Breast epithelium (tissue), 4 donors: Measurements from ENCODE around the gene PLAAT3. TPM values are rescaled to one million over a fixed set of nuclear protein-coding genes. Genes with fewer than 3 reads are reported as not detected.
A peak's percentile ranks its signal among the peaks of the same experiment; 100 is the strongest.

ENCODE experiments used
- DNase-seq, 2 donors: peaks; one replicate each; pipeline ENCODE4 v3.0.0-alpha.2; 2019; ENCODE audit warnings: low spot score in 2 of 2
- H3K27ac ChIP-seq, 2 donors: fragments of 200-600 bp; sonication (generic) in 1 of 2; one replicate each; pipeline ENCODE4 v1.5.1; 2016 to 2019; ENCODE audit warnings: mild to moderate bottlenecking in 1 of 2
- H3K27me3 ChIP-seq, 2 donors: fragments of 200-600 bp; sonication (generic) in 1 of 2; one replicate each; pipeline versions ENCODE4 v1.5.1 to v1.6.0; 2017 to 2019; ENCODE audit warnings: control low read depth in 1 of 2, mild to moderate bottlenecking in 1 of 2
- H3K36me3 ChIP-seq: fragments of 200-600 bp; one replicate; pipeline ENCODE4 v1.5.1; 2019
- H3K4me1 ChIP-seq, 2 donors: fragments of 200-600 bp; sonication (generic); one replicate each; pipeline ENCODE4 v1.5.1; 2016 to 2019; ENCODE audit warnings: control low read depth in 1 of 2
- H3K4me3 ChIP-seq, 3 donors: fragments of 200-600 bp; sonication (generic); 1 replicate in 2 of 3; 2 replicates in 1 of 3; pipeline ENCODE4 v1.5.1; 2016 to 2019; ENCODE audit warnings: mild to moderate bottlenecking in 3 of 3, moderate library complexity in 2 of 3
- H3K9me3 ChIP-seq, 2 donors: fragments of 200-600 bp; sonication (generic) in 1 of 2; one replicate each; pipeline ENCODE4 v1.5.1; 2016 to 2019; ENCODE audit warnings: control low read depth in 1 of 2
- CTCF ChIP-seq, 3 donors: fragments of 450-650 bp; IDR thresholded peaks; one replicate each; pipeline ENCODE4 v1.5.1; 2016 to 2017; ENCODE audit warnings: antibody characterized with exemption in 3 of 3, mild to moderate bottlenecking in 3 of 3, moderate library complexity in 3 of 3
- POLR2A ChIP-seq: fragments of 450-650 bp; IDR thresholded peaks from one replicate; pipeline ENCODE4 v1.6.1; 2016; ENCODE audit warnings: antibody characterized with exemption, mild to moderate bottlenecking, moderate library complexity
- POLR2AphosphoS5 ChIP-seq, 3 donors: sonication (generic); formaldehyde crosslinking; IDR thresholded peaks; one replicate each; pipeline ENCODE4 v1.6.1; 2017; ENCODE audit warnings: antibody characterized with exemption in 3 of 3
- intact Hi-C: fragments of 100-400 bp; cut with DNase I; formaldehyde crosslinking; loops from one replicate; pipeline ENCODE4 v1.15.1; 2023; ENCODE audit warnings: low total_unique reads
- total RNA-seq, 3 donors: library from RNA; depleted of rRNA; stranded (reverse); fragments of >200 nt; gene quantifications; one replicate each; pipeline ENCODE4 v1.1.0, GENCODE V29; 2016

Gene PLAAT3
- total RNA-seq, 3 donors from 2014 or later = 128 to 527 (median 204) TPM

- Histone ChIP-seq H3K27ac (peak within 1 kb of the TSS; percentile 95), H3K36me3 (no peaks in the 10 kb centered on the region), H3K9me3 (no peaks in the 10 kb centered on the region), H3K4me1 (peaks cover 28 to 54% of the 10 kb centered on the region in 2 donors), H3K27me3 (no peaks in the 10 kb centered on the region), H3K4me3 (peak within 1 kb of the TSS; percentile 39 to 68 (median 54))
- intact Hi-C loops = no loop called here
- no peak for TF ChIP-seq POLR2A
- TF ChIP-seq CTCF (IDR thresholded peaks at IDR 0.05) = no peak
- no peak for TF ChIP-seq POLR2AphosphoS5 (IDR thresholded peaks at IDR 0.05)
- no peak for DNase-seq
Measured at GRCh38 chr11:63536669-63537292, 77.5 kb downstream of the PLAAT3 start, which contains the start of gene PLAAT4. Gene PLAAT4 (plus strand): TSS chr11:63536808. CDS start chr11:63536869, 61 bp downstream.

GRCh38 chr11:63535734-63536133, 78.5 kb downstream of the PLAAT3 start:
- no peak for TF ChIP-seq CTCF (IDR thresholded peaks at IDR 0.05)
- TF ChIP-seq POLR2AphosphoS5 (IDR thresholded peaks at IDR 0.05) = no peak
- Histone ChIP-seq H3K4me1 (peaks cover 29 to 54% of the 10 kb centered on the region in 2 donors), H3K27me3 (no peaks in the 10 kb centered on the region), H3K9me3 (no peaks in the 10 kb centered on the region), H3K27ac (peak overlapping the region; percentile 95), H3K36me3 (no peaks in the 10 kb centered on the region), H3K4me3 (no peak overlapping the region)
- intact Hi-C loops = no loop called here
- no peak for DNase-seq

GRCh38 chr11:63534895-63535461, 79.3 kb downstream of the PLAAT3 start:
- no peak for DNase-seq
- intact Hi-C loops = no loop called here
- H3K9me3 ChIP-seq = no peaks in the 10 kb centered on the region
- peaks cover 29 to 54% of the 10 kb centered on the region in 2 donors for H3K4me1 ChIP-seq
- no peak overlapping the region for H3K4me3 ChIP-seq
- peak overlapping the region; percentile 95 for H3K27ac ChIP-seq
- H3K27me3 ChIP-seq = no peaks in the 10 kb centered on the region
- no peak for TF ChIP-seq POLR2AphosphoS5 (IDR thresholded peaks at IDR 0.05)
- TF ChIP-seq POLR2A = no peak
- no peak for TF ChIP-seq CTCF (IDR thresholded peaks at IDR 0.05)
- H3K36me3 ChIP-seq = no peaks in the 10 kb centered on the region

- intact Hi-C loops = no loop called here
- TF ChIP-seq POLR2A (no peak), POLR2AphosphoS5 (IDR thresholded peaks at IDR 0.05) (no peak), CTCF (IDR thresholded peaks at IDR 0.05) (no peak)
- no peak overlapping the region for H3K4me3 ChIP-seq
- no peaks in the 10 kb centered on the region for H3K9me3 ChIP-seq
- H3K27me3 ChIP-seq = no peaks in the 10 kb centered on the region
- no peaks in the 10 kb centered on the region for H3K36me3 ChIP-seq
- peak overlapping the region; percentile 72 to 95 for H3K27ac ChIP-seq
- no peak for DNase-seq
- peaks cover 29 to 54% of the 10 kb centered on the region in 2 donors for H3K4me1 ChIP-seq
Measured at GRCh38 chr11:63534076-63534475, 80.2 kb downstream of the PLAAT3 start.

GRCh38 chr11:63532799-63533475, 81.3 kb downstream of the PLAAT3 start:
- intact Hi-C loops = no loop called here
- DNase-seq = no peak
- Histone ChIP-seq H3K4me1 (peaks cover 27 to 47% of the 10 kb centered on the region in 2 donors), H3K9me3 (no peaks in the 10 kb centered on the region), H3K4me3 (no peak overlapping the region), H3K36me3 (no peaks in the 10 kb centered on the region), H3K27ac (peak overlapping the region; percentile 76 to 95), H3K27me3 (no peaks in the 10 kb centered on the region)
- TF ChIP-seq CTCF (IDR thresholded peaks at IDR 0.05) (no peak), POLR2A (no peak)
